Kidney tubule cell (primary cell): ENCODE data around the gene LCN6.
"Not testable (repeated sequence)": the region's sequence is repeated elsewhere in the genome, so short reads cannot be mapped to it uniquely, and the experiment has no call there.

Experiments
- DNase-seq: peaks from one replicate; pipeline ENCODE4 v3.0.0-alpha.2; 2018; ENCODE audit warnings: low spot score

LCN6 gene

DNA sequence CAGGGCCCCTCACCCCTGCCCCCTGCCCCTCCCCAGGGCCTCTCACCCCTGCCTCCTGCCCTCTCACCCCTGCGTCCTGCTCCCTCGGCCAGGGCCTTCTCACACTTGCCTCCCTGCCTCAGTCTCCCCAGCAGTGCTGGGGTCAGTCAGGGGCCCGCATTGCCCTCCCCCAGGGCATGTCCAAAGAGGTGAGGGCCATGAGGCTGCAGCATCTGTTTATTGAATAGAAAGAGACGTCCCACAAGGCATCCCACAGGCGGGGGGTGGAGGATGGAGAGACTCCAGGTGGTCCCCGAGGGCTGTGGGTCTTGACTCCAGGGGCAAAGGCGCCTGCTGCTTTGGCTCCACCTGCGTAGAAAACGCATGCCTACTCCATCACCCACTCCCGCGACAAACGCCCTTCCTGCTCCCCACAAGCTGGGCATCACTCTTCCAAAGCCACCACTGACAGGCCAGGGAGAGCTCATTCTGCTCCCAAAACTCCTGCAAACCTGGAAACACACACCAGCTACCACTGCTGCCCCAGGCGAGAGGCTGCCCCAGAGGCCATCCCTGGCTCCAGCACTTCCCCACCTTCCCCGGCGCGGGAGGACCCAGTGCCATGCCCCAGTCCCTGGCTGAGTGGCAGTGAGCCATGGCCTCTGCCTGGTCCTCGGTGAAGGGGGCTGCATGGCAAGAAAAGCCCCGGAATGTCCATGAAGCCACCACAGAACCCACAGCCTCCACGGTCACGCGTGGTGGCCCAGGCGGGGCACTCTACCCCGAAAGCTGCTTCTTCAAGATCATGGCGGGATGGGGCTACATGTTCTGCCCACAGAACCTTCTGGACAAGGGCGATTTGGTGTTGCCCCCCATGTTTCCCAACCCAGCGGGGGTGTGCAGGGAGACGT is 11.4 kb upstream of the LCN6 start:
- DNase-seq, result no peak

DNA sequence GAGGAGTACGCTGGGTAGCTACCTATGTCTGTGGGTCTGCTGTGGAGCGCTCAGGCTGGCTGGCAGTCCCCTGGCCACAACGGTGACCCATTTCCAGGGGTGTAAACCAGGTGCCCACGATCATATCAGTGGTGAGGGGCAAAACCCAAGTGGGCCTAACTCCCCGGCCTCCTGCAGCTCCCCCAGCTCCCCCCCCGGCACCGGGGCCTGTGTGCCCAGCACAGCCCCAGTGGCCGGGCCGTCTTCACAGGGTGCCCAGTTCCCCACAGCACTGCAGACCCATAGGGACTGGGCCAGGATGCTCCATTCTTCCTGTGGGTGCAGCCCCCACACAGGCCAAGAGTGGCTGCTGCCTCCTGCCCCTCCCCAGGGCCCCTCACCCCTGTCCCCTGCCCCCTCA is 10.7 kb upstream of the LCN6 start:
- DNase-seq, result no peak

DNA sequence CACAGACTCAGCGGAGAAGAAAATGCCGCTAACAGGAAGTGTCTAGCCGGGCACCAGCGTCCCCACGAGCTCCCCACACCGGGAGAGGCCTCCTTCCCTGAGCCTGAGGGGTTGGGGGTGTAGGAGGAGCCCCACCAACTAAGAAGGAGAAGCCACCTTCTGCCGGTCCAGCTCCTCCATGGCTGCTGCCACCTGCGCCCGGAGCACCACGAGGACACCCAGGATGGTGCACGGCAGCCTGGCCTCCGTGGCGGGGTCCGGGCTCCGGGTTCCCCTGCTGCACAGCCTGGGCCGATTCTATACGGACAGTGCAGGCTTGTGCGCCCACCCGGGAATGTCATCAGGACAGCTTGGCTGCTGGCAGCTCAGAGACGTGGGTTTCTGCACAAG is 9.4 kb upstream of the LCN6 start:
- DNase-seq, result no peak

DNA sequence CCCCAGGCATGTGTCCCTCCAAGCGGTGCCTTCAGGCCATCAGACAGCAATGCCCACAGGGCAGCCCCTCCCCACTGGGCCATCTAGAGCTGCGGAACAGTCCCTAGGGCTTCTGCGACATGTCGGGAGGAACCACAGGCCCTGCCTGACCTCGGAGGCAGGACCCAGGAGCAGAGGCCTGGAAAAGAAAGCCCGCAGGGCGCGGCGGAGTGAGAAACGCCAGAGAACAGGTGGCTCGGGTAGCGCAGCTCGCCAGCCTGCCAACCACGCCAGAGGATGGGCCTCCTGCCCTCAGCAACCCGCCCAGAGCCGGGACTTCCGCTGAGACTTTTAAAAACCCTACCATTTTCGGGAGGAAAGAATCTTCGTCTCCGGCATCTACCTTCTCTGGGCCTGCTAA is 9.0 kb upstream of the LCN6 start:
- no peak for DNase-seq

DNA sequence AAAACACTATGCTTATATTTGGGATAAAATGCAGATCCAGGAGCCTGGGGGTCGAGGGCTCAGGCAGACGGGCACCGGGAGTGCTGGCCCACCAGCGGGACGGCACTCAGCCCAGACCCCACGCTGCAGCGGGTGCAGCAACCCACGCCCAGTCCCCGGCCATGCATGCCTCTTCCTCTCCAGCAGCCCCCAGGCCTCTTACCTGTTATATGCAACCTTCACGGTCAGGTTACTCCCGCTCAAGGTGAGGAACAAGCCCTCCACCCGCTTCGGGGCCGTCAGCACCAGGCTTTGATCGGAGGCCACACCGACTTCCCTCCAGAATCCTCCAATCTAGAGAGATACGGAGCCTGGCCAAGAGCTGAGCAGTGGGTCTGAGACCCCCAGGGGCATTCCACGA is 8.5 kb upstream of the LCN6 start:
- DNase-seq, result no peak

DNA sequence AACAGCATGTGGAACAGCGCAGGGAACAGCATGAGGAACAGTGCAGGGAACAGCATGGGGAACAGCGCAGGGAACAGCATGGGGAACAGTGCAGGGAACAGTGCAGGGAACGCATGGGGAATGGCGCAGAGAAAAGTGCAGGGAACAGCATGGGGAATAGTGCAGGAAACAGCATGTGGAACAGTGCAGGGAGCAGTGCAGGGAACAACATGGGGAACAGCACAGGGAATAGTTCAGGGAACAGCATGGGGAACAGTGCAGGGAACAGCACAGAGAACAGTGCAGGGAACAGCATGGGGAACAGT is 7.8 kb upstream of the LCN6 start:
- no peak for DNase-seq

DNA sequence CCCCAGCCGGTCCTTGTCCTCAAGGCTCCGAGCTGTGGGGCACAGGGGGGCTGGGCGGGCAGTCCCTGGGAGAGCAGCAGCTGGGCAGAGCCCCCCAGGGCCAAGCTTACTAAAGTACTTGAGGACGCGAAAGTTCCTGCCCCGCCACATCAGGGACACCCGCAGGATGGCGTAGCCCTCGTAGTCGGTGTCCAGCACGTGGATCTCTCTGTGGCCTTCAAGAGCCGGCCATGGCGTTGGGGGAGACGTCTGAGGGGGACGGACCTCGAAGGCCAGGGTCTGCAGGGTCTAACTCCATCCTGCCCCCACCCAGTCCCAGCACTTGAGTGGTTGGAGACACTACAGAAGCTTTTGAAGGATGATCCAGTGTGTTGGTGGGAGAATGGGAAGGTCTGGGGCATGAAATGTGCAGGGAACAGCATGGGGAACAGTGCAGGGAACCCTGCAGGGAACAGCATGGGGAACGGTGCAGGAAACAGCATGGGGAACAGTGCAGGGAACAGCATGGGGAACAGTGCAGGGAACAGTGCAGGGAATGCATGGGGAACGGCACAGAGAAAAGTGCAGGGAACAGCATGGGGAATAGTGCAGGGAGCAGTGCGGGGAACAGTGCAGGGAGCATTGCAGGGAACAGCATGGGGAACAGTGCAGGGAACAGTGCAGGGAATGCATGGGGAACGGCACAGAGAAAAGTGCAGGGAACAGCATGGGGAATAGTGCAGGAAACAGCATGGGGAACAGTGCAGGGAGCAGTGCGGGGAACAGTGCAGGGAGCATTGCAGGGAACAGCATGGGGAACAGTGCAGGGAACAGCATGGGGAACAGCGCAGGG is 7.2 kb upstream of the LCN6 start:
- not testable (repeated sequence) for DNase-seq

DNA sequence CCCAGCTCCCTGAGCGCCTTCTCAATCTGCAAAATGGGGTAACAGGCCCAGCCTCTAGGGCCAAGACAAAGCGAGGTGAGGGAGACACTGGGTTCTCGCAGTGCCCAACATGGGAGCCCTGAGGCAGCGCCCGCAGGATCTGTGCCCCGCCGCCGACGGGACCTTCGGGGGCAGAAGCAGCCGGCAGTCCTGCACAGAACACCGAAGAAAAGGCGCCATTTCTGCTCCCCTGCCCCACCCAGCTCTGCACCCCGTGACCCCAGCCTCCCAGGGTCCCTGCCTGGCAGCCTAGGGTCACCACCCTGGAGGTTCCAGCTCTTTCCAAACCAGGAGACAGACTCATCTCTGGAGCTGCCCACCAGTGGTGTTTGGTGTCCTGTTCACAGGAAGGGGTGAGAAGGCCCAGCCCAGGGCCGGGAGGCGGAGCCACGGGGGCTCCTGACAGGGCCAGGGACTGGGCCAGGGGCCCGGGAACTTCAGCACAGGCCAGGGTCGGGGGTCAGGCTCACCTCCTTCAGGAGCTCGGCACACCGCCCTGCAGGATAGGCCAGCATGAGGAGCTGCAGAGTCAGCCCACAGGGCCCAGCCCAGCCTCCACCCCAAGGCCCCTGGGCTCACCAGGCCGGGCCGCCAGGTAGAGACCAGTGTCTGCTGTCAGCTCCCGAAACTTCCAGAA is 6.4 kb upstream of the LCN6 start:
- no peak for DNase-seq

DNA sequence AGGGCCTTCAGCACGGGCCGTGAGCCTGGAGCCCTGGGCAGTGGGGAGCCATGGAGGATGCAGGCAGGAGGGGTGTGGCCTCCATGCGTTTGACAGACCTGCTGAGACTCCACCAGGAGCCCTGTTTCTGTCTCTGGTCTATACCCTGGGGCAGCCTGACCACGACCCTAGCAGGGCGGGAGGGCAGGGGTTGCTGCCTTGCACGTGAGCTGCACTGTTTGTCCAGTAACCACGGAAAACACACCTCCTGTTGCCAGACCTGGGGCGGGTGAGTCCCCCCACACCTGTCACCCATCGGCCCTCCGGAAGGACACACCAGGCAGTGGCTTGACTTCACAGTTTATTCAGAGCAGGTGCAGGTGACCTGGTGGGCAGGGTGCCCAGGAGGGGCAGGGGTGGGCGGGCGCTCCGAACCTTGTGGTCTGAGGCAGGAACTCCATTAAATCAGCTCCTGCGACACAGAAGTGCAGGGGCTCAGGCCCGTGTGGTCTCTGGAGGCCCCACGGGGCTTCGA is 5.8 kb upstream of the LCN6 start:
- DNase-seq, result no peak

DNA sequence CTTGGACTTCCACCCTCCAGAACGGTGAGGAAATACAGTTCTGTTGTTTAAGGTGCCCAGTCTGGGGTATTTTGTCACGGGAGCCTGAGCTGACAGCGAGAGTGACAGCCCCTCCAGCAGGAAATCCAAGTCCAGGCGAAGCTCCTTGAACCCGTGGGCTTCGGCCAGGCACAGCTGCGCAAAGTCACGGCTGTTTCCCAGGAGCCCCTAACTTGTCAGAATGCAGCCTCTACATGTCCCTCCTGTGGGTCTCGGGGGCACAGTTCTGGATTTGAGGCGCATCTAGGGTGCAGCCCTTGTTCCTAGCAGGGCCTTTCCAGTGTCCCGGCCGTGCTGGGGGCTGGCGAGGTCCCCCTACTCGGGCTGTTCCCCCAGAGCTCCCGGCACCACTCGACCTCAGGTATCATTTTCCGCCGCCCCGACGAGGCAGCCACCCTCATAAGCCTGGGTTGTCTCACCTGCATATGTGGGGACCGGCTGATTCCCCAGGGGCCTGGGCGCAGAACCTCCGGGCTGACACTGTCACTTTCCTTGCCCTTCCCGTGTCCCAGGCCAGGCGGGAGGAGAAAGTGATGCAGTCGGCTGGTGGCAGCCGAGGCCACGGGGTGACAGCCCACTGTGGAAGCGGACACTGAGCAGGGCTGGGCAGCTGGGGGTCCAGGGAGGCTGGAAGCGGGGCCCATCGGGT is 5.2 kb upstream of the LCN6 start:
- no peak for DNase-seq

DNA sequence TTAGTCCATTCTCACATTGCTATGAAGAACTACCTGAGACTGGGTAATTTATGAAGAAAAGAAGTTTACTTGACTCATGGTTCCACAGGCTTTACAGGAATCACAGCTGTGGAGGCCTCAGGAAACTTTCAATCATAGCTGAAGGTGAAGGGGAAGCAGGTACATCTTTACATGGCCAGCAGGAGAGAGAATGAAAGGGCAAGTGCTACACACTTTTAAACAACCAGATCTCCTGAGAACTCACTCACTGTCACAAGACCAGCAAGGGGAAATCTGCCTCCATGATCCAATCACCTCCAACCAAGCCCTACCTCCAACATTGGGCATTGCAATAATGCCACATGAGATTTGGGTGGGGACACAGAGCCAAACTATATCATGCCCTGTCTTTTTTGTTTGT is 3.5 kb upstream of the LCN6 start:
- DNase-seq, result no peak

DNA sequence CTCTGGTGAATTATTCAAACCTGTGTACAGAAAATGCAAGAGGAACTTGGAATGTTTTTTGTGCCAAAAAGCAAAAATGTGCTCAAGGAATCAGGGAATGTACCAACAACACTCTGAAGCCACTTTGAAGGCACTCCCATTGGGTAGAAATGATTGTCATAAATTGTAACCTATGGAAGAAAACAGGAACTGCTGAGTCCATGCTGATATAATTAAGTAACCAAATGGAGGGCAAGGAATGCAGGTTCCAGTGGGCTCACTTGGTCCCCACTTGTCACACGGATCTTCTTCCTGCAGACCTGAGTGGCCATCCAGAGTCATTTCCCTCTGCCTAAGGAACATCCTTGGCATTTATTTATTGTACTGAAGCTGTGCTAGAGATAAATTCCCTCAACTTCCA is 2.9 kb upstream of the LCN6 start:
- no peak for DNase-seq

DNA sequence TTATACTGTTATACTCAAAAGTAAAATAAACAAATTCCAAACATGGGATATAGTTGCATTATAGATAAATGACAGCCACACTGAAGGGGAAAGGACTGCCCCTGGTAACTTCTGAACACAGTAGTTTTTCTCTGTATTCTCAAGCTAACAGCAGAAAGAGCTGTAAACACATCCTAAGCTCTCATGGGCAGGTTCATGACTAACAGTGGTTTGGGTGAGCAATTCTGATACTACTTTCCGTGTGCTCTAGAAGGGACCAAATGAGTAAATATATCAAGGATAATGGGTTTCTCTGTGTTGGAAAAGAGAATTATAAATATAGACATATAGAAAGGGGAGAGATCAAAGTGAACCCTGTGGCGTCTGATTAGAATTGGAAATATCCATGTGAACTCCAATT is 2.2 kb upstream of the LCN6 start:
- no peak for DNase-seq

DNA sequence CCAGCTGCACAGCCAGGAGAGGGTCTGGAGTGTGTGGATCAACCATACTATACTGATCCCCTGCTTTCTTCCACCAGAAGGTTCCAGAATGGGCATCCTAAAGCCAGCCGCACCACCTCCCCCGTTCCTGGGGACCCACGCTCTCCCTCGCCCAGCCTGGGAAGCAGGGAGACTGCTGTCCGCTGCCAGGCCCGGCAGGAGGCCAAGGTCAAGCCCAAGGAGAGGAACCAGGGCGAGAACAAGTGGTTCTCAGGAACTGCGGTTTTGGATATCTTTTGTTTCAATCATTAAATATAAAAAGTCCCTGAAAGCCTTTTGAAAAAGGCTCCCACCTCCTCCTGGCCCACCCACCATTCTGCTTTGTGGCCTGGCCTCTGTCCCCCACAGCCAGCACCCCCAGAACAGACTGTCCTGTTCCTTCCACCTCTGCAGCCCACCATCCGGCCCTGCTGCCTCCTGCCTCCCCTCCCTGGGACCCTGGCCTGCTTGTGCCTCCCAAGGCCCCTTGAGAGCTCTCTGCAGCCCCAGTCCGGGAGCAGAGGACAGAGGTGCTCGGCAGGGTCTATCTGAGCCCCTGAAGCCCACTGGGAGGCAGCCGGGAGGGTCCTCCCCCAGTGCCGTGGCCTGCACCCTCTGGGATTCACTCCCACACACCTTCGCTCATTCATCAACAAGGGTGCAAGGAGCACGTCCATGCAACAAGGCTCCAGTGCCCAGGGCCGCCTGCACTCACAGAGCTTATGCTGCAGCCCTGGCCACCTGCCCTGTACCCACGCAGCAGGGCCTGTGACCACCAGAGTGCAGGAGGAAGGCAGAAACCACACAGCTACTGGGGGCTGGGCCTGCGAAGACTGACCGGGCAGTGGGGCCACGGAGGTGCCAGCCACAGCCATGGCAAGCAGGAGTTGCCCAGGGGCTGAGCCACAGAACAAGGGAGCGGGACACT is 614 bp upstream of the LCN6 start:
- DNase-seq, result no peak

DNA sequence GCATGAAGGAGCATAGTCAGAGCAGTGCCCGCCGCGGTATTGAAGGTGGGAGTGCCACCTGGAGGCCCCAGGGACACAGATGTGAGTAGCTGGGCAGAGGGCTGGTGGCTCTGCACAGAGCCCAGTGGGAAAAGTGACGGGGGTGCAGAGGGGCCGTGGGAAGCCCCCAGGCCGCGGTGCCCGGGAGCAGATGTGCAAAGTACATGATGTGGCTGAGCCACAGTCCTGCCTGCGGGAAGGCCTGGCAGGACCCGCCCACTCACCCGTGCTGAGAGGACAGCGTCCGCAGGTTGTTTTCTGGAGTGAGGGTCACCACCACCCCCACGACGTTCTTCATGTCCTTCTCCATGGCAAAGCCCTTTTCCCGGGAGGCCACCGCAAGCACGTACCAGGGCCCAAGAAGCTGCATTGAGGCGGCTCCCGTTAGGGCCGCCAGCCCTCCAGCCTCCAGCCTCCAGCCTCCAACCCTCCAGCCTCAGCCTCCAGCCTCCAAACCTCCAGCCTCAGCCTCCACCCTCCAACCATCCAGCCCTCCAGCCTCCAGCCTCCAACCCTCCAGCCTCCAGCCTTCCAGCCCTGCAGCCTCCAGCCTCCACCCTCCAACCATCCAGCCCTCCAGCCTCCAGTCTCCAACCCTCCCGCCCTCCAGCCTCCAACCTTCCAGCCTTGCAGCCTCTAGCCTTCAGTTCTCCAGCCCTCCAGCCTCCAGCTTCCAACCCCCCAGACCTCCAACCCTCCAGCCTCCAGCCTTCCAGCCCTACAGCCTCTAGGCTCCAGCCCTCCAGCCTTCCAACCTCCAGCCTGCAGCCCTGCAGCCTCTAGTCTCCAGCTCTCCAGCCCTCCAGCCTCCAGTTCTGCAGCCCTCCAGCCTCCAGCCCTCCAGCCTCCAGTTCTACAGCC is 914 bp downstream of the LCN6 start:
- DNase-seq, result no peak

DNA sequence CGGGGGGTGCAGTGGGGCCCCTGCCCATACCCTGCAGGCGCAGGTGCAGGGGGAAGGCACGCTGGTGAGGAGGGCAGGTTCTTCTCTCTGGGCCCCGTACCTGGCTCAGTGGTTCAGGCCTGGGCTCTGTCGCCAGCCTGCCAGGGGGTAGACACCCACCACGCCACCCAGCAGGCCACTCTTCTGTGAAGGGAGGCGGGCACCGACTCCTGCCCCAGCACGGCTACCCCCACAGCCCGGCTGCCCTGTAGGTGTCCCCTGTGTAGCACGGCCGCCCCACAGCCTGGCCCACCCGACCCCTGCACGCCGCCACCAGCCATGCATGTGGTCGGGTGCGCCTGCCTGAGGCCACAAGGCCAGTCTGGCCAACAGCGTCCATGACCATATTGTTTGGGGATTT is 1.7 kb downstream of the LCN6 start:
- DNase-seq, result no peak

DNA sequence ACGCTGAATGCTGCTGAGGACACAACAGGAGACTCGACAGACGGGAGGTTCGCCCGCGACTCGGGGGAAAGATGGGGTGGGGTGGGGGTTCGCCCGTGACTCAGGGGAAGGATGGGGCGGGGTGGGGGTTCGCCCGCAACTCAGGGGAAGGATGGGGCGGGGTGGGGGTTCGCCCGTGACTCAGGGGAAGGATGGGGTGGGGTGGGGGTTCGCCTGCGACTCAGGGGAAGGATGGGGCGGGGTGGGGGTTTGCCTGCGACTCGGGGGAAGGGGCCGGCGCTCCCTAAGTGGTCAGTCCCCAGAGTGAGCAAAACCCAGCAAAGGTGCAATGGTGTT is 2.2 kb downstream of the LCN6 start:
- DNase-seq, result no peak

DNA sequence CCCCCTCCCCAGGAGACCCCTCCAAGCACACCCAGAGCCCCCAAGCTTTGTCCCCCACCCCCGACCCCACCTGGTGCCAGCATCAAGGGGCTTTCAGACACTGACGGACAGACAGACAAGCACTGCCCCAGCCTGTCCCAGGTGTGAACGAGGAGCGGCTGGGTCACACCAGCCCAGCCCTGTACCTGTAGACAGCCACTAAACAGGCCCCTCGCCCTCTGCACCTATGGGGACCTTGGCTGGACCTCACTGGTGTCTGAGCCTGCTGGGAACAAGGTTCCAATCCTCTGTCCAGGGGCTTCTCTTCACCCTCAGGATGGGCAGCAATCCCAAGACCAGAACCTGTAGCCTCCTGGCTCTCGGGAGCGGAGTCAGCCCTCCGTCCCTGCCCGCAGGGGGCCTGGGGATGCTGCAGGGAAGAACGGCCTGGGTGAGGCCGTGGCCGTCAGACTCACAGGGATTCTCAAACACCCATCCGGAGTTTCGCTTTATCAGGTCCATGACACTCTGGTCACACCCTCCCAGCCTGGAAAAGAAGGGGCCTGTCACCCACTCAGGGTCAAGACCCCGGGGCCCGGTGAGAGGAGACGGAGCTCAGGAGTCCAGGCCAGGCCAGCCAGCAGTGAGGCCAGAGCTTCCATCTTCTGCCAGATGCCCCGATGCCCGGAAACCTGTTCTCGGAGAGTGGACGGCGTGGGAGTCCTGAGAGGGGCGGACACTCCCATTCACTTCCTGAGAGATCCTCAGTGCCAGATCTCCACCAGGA is 2.8 kb downstream of the LCN6 start:
- DNase-seq, result no peak

DNA sequence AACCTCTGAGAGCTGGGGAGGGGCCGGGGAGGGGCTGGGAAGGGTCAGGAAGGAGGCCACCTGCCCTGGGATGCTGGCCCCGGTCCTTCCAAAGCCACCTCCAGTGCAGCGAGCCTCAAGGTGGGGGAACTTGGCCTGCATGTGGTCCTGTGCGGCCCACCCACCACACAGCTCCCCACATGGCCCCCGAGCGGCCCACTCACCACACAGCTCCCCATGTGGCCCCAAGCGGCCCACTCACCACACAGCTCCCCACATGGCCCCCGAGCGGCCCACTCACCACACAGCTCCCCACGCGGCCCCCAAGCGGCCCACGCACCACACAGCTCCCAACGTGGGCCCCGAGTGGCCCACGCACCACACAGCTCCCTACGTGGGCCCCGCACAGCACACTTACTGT is 3.6 kb downstream of the LCN6 start:
- DNase-seq, result no peak
